ENCODE results near the gene CHD6.

The CHD6 gene

GRCh38 chr20:41427833-41428232, 190.3 kb downstream of the CHD6 start:
- TF ChIP-seq REST (IDR thresholded peaks at IDR 0.05; ENCODE audit: low read depth) (no peak), EP300 (IDR thresholded peaks at IDR 0.05; ENCODE audit: borderline replicate concordance) (no peak), TCF12 (IDR thresholded peaks at IDR 0.05; ENCODE audit: low read depth) (no peak), MAX (IDR thresholded peaks at IDR 0.05) (no peak), CEBPB (IDR thresholded peaks at IDR 0.05) (no peak), TAF1 (IDR thresholded peaks at IDR 0.05; ENCODE audit: low read depth) (no peak), YY1 (IDR thresholded peaks at IDR 0.05; ENCODE audit: low read depth) (no peak)

- no peak for TF ChIP-seq MAX (IDR thresholded peaks at IDR 0.05)
- no peak for TF ChIP-seq CEBPB (IDR thresholded peaks at IDR 0.05)
- no peak for TF ChIP-seq TAF1 (IDR thresholded peaks at IDR 0.05; ENCODE audit: low read depth)
- TF ChIP-seq REST (IDR thresholded peaks at IDR 0.05; ENCODE audit: low read depth), result no peak
- TF ChIP-seq EP300 (IDR thresholded peaks at IDR 0.05; ENCODE audit: borderline replicate concordance), result no peak
- no peak for TF ChIP-seq FOXM1 (IDR thresholded peaks at IDR 0.05; ENCODE audit: borderline replicate concordance, low read depth)
Observed at GRCh38 chr20:41426976-41427375, 191.2 kb downstream of the CHD6 start.

GRCh38 chr20:41426086-41426830, 191.9 kb downstream of the CHD6 start:
- no peak for TF ChIP-seq NFIC (IDR thresholded peaks at IDR 0.05)
- no peak for TF ChIP-seq FOXM1 (IDR thresholded peaks at IDR 0.05; ENCODE audit: borderline replicate concordance, low read depth)
- TF ChIP-seq USF1 (IDR thresholded peaks at IDR 0.05), result no peak
- TF ChIP-seq TCF12 (IDR thresholded peaks at IDR 0.05; ENCODE audit: low read depth), result no peak
- TF ChIP-seq ZBTB7A (IDR thresholded peaks at IDR 0.05; ENCODE audit: low read depth), result no peak
- no peak for TF ChIP-seq TEAD4 (IDR thresholded peaks at IDR 0.05)
- TF ChIP-seq EGR1 (IDR thresholded peaks at IDR 0.05), result no peak
- no peak for TF ChIP-seq RAD21 (IDR thresholded peaks at IDR 0.05; ENCODE audit: low read depth)
- TF ChIP-seq TAF1 (IDR thresholded peaks at IDR 0.05; ENCODE audit: low read depth), result no peak
- no peak for TF ChIP-seq EP300 (IDR thresholded peaks at IDR 0.05; ENCODE audit: borderline replicate concordance)
- no peak for TF ChIP-seq REST (IDR thresholded peaks at IDR 0.05; ENCODE audit: low read depth)
- TF ChIP-seq CREB1 (IDR thresholded peaks at IDR 0.05; ENCODE audit: low read depth), result no peak
- no peak for TF ChIP-seq CEBPB (IDR thresholded peaks at IDR 0.05)

- no peak for TF ChIP-seq MAX (IDR thresholded peaks at IDR 0.05)
- no peak for TF ChIP-seq TAF1 (IDR thresholded peaks at IDR 0.05; ENCODE audit: low read depth)
- no peak for TF ChIP-seq TEAD4 (IDR thresholded peaks at IDR 0.05)
- TF ChIP-seq RAD21 (IDR thresholded peaks at IDR 0.05; ENCODE audit: low read depth), result no peak
- no peak for TF ChIP-seq EP300 (IDR thresholded peaks at IDR 0.05; ENCODE audit: borderline replicate concordance)
- no peak for TF ChIP-seq CREB1 (IDR thresholded peaks at IDR 0.05; ENCODE audit: low read depth)
- TF ChIP-seq YY1 (IDR thresholded peaks at IDR 0.05; ENCODE audit: low read depth), result no peak
- TF ChIP-seq TCF12 (IDR thresholded peaks at IDR 0.05; ENCODE audit: low read depth), result no peak
- no peak for TF ChIP-seq CEBPB (IDR thresholded peaks at IDR 0.05)
- TF ChIP-seq EGR1 (IDR thresholded peaks at IDR 0.05), result no peak
- TF ChIP-seq FOXM1 (IDR thresholded peaks at IDR 0.05; ENCODE audit: borderline replicate concordance, low read depth), result no peak
- no peak for TF ChIP-seq REST (IDR thresholded peaks at IDR 0.05; ENCODE audit: low read depth)
Observed at GRCh38 chr20:41425180-41425884, 192.8 kb downstream of the CHD6 start.

All from Ishikawa (cell line).